SK-N-SH (cell line): ENCODE measurements around the gene ADGRB2. TPM values are rescaled to one million over a fixed set of nuclear protein-coding genes. Genes with fewer than 3 reads are reported as not detected.

Experiments used
- CTCF ChIA-PET: fragments of 300-600, 350-600 bp; formaldehyde crosslinking; extraction: SDS; loops from one replicate; lab custom pipeline; 2021; lab: Yijun Ruan, JAX
- POLR2A ChIA-PET: fragments of 350-600 bp; sonication (Branson Sonifier 250); formaldehyde crosslinking; extraction: SDS; loops from one replicate; lab custom pipeline; 2020; ENCODE audit warnings: antibody characterized with exemption, inconsistent platforms; lab: Yijun Ruan, JAX
- DNase-seq: peaks from one replicate; pipeline ENCODE4 v3.0.0; 2012
- H2AFZ ChIP-seq: fragments of 200-600 bp; sonication (generic); 2 replicates; pipeline ENCODE4 v1.8.1; 2016; ENCODE audit warnings: antibody characterized with exemption, mild to moderate bottlenecking, low read depth
- H3F3A ChIP-seq: fragments of 200-600 bp; sonication (generic); replicated peaks from 2 replicates; pipeline ENCODE3; 2016; ENCODE audit warnings: antibody characterized with exemption, mild to moderate bottlenecking; ENCODE audit not compliant: insufficient read depth
- H3K27ac ChIP-seq, 2 experiments: fragments of 200-500 bp in 1 of 2; fragments of 200-600 bp in 1 of 2; sonication (Bioruptor generic) in 1 of 2; sonication (generic), shearing (Covaris generic) in 1 of 2; 2 replicates each; pipeline versions ENCODE4 v1.5.1 to v1.6.1; 2014 to 2016; ENCODE audit warnings: low read depth in 2 of 2, inconsistent platforms in 1 of 2, low read length in 1 of 2, mild to moderate bottlenecking in 1 of 2, mixed read lengths in 1 of 2
- H3K27me3 ChIP-seq: fragments of 200-600 bp; sonication (generic), shearing (Covaris generic); 2 replicates; pipeline ENCODE4 v1.6.1; 2016; ENCODE audit warnings: mixed run types; ENCODE audit not compliant: insufficient read depth
- H3K36me3 ChIP-seq, 2 experiments: fragments of 200-500 bp in 1 of 2; fragments of 200-600 bp in 1 of 2; sonication (Bioruptor generic) in 1 of 2; sonication (generic) in 1 of 2; replicated peaks in 1 of 2; 2 replicates each; pipeline versions ENCODE3 to v1.5.1; 2014 to 2016; ENCODE audit warnings: low read length in 1 of 2, mild to moderate bottlenecking in 1 of 2; ENCODE audit not compliant: insufficient read depth in 2 of 2, control insufficient read depth in 1 of 2
- H3K4me1 ChIP-seq, 2 experiments: fragments of 200-500 bp in 1 of 2; fragments of 200-600 bp in 1 of 2; sonication (Bioruptor generic) in 1 of 2; sonication (generic), shearing (Covaris generic) in 1 of 2; 2 replicates each; pipeline versions ENCODE4 v1.5.1 to v1.6.1; 2014 to 2016; ENCODE audit warnings: low read depth in 1 of 2, low read length in 1 of 2, mixed run types in 1 of 2; ENCODE audit not compliant: insufficient read depth in 2 of 2, control insufficient read depth in 1 of 2
- H3K4me2 ChIP-seq: fragments of 200-600 bp; sonication (generic), shearing (Covaris generic); 2 replicates; pipeline ENCODE4 v1.6.1; 2017; ENCODE audit warnings: mixed run types
- H3K4me3 ChIP-seq, 2 experiments: fragments of 200-500 bp in 1 of 2; fragments of 200-600 bp in 1 of 2; sonication (Bioruptor generic) in 1 of 2; sonication (generic), shearing (Covaris generic) in 1 of 2; 2 replicates each; pipeline versions ENCODE4 v1.5.1 to v1.8.1; 2014 to 2016; ENCODE audit warnings: low read depth in 2 of 2, inconsistent platforms in 1 of 2, low read length in 1 of 2, mild to moderate bottlenecking in 1 of 2, mixed read lengths in 1 of 2, moderate library complexity in 1 of 2
- H3K79me2 ChIP-seq: fragments of 200-600 bp; sonication (generic); 2 replicates; pipeline ENCODE4 v1.8.1; 2017; ENCODE audit warnings: mild to moderate bottlenecking; ENCODE audit not compliant: insufficient read depth
- H3K9ac ChIP-seq: fragments of 200-600 bp; sonication (generic); 2 replicates; pipeline ENCODE4 v1.6.1; 2017; ENCODE audit warnings: mixed run types
- H3K9me2 ChIP-seq: fragments of 200-600 bp; sonication (generic); 2 replicates; pipeline ENCODE4 v1.6.1; 2017; ENCODE audit warnings: mixed run types
- H3K9me3 ChIP-seq: fragments of 200-600 bp; sonication (generic); 2 replicates; pipeline ENCODE4 v1.6.1; 2017; ENCODE audit warnings: mixed run types, mild to moderate bottlenecking, moderate library complexity
- H4K20me1 ChIP-seq: fragments of 200-600 bp; sonication (generic); 2 replicates; pipeline ENCODE4 v1.6.1; 2017; ENCODE audit warnings: mild to moderate bottlenecking, mixed run types; ENCODE audit not compliant: insufficient read depth
- CHD2 ChIP-seq: fragments of 150-350 bp; IDR thresholded peaks from 2 replicates; pipeline ENCODE4 v1.6.1; 2018; ENCODE audit warnings: low read length; ENCODE audit not compliant: partially characterized antibody
- EZH2phosphoT487 ChIP-seq: fragments of 200-600 bp; sonication (generic); IDR thresholded peaks from 2 replicates; pipeline ENCODE4 v1.6.1; 2017; ENCODE audit warnings: low read depth, mixed run types, mild to moderate bottlenecking, antibody characterized with exemption, moderate library complexity, borderline replicate concordance
- FOSL2 ChIP-seq: IDR thresholded peaks from 2 replicates; pipeline ENCODE4 v1.4.0; 2012; ENCODE audit warnings: low read depth, mild to moderate bottlenecking, moderate library complexity, borderline replicate concordance
- FOXJ3 ChIP-seq: sonication (generic); formaldehyde crosslinking; IDR thresholded peaks from 2 replicates; pipeline ENCODE4 v1.5.1; 2020; ENCODE audit warnings: mild to moderate bottlenecking, missing genetic modification reagents
- FOXM1 ChIP-seq: IDR thresholded peaks from 2 replicates; pipeline ENCODE4 v1.4.0; 2012; ENCODE audit warnings: low read depth, mild to moderate bottlenecking
- GABPA ChIP-seq: IDR thresholded peaks from 2 replicates; pipeline ENCODE4 v1.4.0; 2012; ENCODE audit warnings: low read depth, mild to moderate bottlenecking
- GATA2 ChIP-seq: sonication (generic); formaldehyde crosslinking; IDR thresholded peaks from 2 replicates; pipeline ENCODE4 v1.5.0; 2020; ENCODE audit warnings: mild to moderate bottlenecking, missing genetic modification reagents
- JUND ChIP-seq: IDR thresholded peaks from 2 replicates; pipeline ENCODE4 v1.4.0; 2012
- MEF2A ChIP-seq: IDR thresholded peaks from 2 replicates; pipeline ENCODE4 v1.4.0; 2012; ENCODE audit warnings: low read depth, borderline replicate concordance
- POLR2AphosphoS5 ChIP-seq: IDR thresholded peaks from 2 replicates; pipeline ENCODE4 v1.6.1; 2012; ENCODE audit warnings: low read depth, low read length
- RAD21 ChIP-seq: IDR thresholded peaks from 2 replicates; pipeline ENCODE4 v1.6.1; 2012; ENCODE audit warnings: mild to moderate bottlenecking, low read length
- RCOR1 ChIP-seq: fragments of 150-350 bp; IDR thresholded peaks from 2 replicates; pipeline ENCODE4 v1.6.1; 2017; ENCODE audit warnings: antibody characterized with exemption, low read length
- RFX5 ChIP-seq: IDR thresholded peaks from 2 replicates; pipeline ENCODE4 v1.6.1; 2012; ENCODE audit warnings: mild to moderate bottlenecking, improper control_type of control experiment, low read length
- RXRA ChIP-seq: IDR thresholded peaks from 2 replicates; pipeline ENCODE4 v1.4.0; 2012; ENCODE audit warnings: low read depth, mild to moderate bottlenecking, borderline replicate concordance
- SIN3A ChIP-seq: IDR thresholded peaks from 2 replicates; pipeline ENCODE4 v1.6.1; 2012; ENCODE audit warnings: low read depth, mild to moderate bottlenecking, low read length, moderate library complexity, borderline replicate concordance
- SMC3 ChIP-seq: IDR thresholded peaks from 2 replicates; pipeline ENCODE4 v1.6.1; 2012; ENCODE audit warnings: low read depth, low read length, improper control_type of control experiment
- TAF1 ChIP-seq: IDR thresholded peaks from 2 replicates; pipeline ENCODE4 v1.6.1; 2012; ENCODE audit warnings: low read depth, mild to moderate bottlenecking, low read length, moderate library complexity, borderline replicate concordance
- USF1 ChIP-seq: IDR thresholded peaks from 2 replicates; pipeline ENCODE4 v1.4.0; 2012; ENCODE audit warnings: low read depth, borderline replicate concordance
- YY1 ChIP-seq: IDR thresholded peaks from 2 replicates; pipeline ENCODE4 v1.4.0; 2012; ENCODE audit warnings: low read depth, mild to moderate bottlenecking
- WGBS: methylation state at CpG from one replicate; pipeline ENCODE4 v1.1.6; 2017; ENCODE audit warnings: low lambda C conversion rate; 5-methylcytosine and 5-hydroxymethylcytosine counted together
- polyA plus RNA-seq, 3 experiments: library from polyadenylated mRNA; depleted of rRNA; stranded (reverse); fragments of >200 nt; gene quantifications; 2 replicates each; pipeline ENCODE4 v1.2.3, GENCODE V29; 2012
- TF ChIP-seq, protein P1 (sequence below): fragments of 150-350 bp; IDR thresholded peaks from 2 replicates; pipeline ENCODE4 v1.6.1; 2016; ENCODE audit warnings: mild to moderate bottlenecking, low read depth, low read length
- TF ChIP-seq, protein P2 (sequence below): IDR thresholded peaks from 2 replicates; pipeline ENCODE4 v1.4.0; 2012; ENCODE audit warnings: low read depth, borderline replicate concordance
- TF ChIP-seq, protein P3 (sequence below): fragments of 150-350 bp; IDR thresholded peaks from 2 replicates; pipeline ENCODE4 v1.6.1; 2017; ENCODE audit warnings: antibody characterized with exemption, low read length, low read depth, borderline replicate concordance
- TF ChIP-seq, protein P4 (sequence below): IDR thresholded peaks from 2 replicates; pipeline ENCODE4 v1.6.1; 2012; ENCODE audit warnings: mild to moderate bottlenecking, low read depth, low read length, moderate library complexity

The ADGRB2 gene
- polyA plus RNA-seq, 1 of the 3 experiments (the other 2 are of a cell fraction), result 13.0 TPM

- TF ChIP-seq SIN3A (no peak), FOXM1 (no peak), YY1 (no peak), MEF2A (no peak), FOXJ3 (no peak), POLR2AphosphoS5 (no peak), JUND (no peak), FOSL2 (no peak)
- TF ChIP-seq, protein P1, sequence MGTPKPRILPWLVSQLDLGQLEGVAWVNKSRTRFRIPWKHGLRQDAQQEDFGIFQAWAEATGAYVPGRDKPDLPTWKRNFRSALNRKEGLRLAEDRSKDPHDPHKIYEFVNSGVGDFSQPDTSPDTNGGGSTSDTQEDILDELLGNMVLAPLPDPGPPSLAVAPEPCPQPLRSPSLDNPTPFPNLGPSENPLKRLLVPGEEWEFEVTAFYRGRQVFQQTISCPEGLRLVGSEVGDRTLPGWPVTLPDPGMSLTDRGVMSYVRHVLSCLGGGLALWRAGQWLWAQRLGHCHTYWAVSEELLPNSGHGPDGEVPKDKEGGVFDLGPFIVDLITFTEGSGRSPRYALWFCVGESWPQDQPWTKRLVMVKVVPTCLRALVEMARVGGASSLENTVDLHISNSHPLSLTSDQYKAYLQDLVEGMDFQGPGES, result no peak
Observed at GRCh38 chr1:31678681-31679080, 85.5 kb downstream of the ADGRB2 start (continued).

GRCh38 chr1:31677949-31678348, 86.2 kb downstream of the ADGRB2 start:
- H3K36me3 ChIP-seq, result peaks cover 0 to 3% of the 10 kb centered on the region in 2 experiments
- no peak overlapping the region for H3K4me2 ChIP-seq
- H4K20me1 ChIP-seq, result no peaks in the 10 kb centered on the region
- no peaks in the 10 kb centered on the region for H3K9me3 ChIP-seq
- POLR2A ChIA-PET, result no interaction called here
- DNase-seq, result no peak
- H2AFZ ChIP-seq, result no peak overlapping the region
- no peak overlapping the region for H3K9ac ChIP-seq
- H3K27me3 ChIP-seq, result no peaks in the 10 kb centered on the region
- CTCF ChIA-PET, result interaction anchor here (0.7 to 2.1 kb wide), 5 partner anchors 13 to 82 kb away, joined by 3 to 8 read pairs (median 4); no protein-coding TSS in a partner anchor
- WGBS, result 83% methylated on average over 6 of the region's 6 CpGs
- no peaks in the 10 kb centered on the region for H3K79me2 ChIP-seq
- no peaks in the 10 kb centered on the region for H3F3A ChIP-seq
- TF ChIP-seq, protein P2, sequence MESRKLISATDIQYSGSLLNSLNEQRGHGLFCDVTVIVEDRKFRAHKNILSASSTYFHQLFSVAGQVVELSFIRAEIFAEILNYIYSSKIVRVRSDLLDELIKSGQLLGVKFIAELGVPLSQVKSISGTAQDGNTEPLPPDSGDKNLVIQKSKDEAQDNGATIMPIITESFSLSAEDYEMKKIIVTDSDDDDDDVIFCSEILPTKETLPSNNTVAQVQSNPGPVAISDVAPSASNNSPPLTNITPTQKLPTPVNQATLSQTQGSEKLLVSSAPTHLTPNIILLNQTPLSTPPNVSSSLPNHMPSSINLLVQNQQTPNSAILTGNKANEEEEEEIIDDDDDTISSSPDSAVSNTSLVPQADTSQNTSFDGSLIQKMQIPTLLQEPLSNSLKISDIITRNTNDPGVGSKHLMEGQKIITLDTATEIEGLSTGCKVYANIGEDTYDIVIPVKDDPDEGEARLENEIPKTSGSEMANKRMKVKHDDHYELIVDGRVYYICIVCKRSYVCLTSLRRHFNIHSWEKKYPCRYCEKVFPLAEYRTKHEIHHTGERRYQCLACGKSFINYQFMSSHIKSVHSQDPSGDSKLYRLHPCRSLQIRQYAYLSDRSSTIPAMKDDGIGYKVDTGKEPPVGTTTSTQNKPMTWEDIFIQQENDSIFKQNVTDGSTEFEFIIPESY, result no peak
- TF ChIP-seq RFX5 (no peak), FOXJ3 (no peak), JUND (no peak), TAF1 (no peak), GATA2 (CRISPR knock-in tag) (no peak), GABPA (no peak), RAD21 (no peak), CHD2 (no peak), SMC3 (no peak), EZH2phosphoT487 (no peak), FOSL2 (no peak), USF1 (no peak), RCOR1 (no peak), RXRA (no peak), MEF2A (no peak)
- TF ChIP-seq, protein P3, sequence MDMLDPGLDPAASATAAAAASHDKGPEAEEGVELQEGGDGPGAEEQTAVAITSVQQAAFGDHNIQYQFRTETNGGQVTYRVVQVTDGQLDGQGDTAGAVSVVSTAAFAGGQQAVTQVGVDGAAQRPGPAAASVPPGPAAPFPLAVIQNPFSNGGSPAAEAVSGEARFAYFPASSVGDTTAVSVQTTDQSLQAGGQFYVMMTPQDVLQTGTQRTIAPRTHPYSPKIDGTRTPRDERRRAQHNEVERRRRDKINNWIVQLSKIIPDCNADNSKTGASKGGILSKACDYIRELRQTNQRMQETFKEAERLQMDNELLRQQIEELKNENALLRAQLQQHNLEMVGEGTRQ, result no peak
- TF ChIP-seq, protein P4, sequence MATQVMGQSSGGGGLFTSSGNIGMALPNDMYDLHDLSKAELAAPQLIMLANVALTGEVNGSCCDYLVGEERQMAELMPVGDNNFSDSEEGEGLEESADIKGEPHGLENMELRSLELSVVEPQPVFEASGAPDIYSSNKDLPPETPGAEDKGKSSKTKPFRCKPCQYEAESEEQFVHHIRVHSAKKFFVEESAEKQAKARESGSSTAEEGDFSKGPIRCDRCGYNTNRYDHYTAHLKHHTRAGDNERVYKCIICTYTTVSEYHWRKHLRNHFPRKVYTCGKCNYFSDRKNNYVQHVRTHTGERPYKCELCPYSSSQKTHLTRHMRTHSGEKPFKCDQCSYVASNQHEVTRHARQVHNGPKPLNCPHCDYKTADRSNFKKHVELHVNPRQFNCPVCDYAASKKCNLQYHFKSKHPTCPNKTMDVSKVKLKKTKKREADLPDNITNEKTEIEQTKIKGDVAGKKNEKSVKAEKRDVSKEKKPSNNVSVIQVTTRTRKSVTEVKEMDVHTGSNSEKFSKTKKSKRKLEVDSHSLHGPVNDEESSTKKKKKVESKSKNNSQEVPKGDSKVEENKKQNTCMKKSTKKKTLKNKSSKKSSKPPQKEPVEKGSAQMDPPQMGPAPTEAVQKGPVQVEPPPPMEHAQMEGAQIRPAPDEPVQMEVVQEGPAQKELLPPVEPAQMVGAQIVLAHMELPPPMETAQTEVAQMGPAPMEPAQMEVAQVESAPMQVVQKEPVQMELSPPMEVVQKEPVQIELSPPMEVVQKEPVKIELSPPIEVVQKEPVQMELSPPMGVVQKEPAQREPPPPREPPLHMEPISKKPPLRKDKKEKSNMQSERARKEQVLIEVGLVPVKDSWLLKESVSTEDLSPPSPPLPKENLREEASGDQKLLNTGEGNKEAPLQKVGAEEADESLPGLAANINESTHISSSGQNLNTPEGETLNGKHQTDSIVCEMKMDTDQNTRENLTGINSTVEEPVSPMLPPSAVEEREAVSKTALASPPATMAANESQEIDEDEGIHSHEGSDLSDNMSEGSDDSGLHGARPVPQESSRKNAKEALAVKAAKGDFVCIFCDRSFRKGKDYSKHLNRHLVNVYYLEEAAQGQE, result no peak
- no peak overlapping the region for H3K27ac ChIP-seq
- H3K4me3 ChIP-seq, result no peak overlapping the region
- no peaks in the 10 kb centered on the region for H3K9me2 ChIP-seq
- peaks cover 0 to 13% of the 10 kb centered on the region in 2 experiments; a peak in 1 of 4 replicates for H3K4me1 ChIP-seq
